Erythroblast (primary cell): ENCODE data around the gene ZNF132.

Experiments
- GATA1 ChIP-seq: IDR thresholded peaks from 2 replicates; pipeline ENCODE4 v1.6.1; 2011; ENCODE audit warnings: low read depth, mild to moderate bottlenecking, control low read depth, low read length, moderate library complexity
- POLR2A ChIP-seq: IDR thresholded peaks from 2 replicates; pipeline ENCODE4 v1.6.1; 2011; ENCODE audit warnings: mild to moderate bottlenecking, low read length

DNA sequence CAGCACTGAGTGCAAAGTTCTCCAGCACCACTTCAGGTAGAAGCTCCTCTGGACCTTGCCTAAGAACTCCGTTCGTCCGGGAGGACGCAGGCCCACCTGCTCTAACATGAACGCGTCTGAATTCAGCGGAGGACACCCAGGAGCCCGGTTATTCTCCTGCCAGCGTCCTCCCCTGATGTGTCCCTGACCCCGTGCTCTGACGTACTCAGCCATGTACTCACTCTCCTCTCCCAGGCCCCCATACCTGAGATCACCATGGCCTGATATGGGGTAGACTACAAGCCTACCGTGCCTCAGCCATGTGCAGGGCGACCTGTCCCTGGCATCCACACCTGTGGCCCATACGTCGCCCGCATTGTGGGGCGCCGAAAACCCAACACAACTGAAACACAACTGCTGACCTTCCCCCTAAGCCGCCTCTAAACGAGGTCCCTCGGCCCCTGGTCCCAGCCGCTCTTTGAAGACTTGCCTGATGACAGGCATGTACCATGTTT is 32.2 kb downstream of the ZNF132 start:
- TF ChIP-seq POLR2A (no peak), GATA1 (no peak)
